GM19463 (cell line): ENCODE data around the gene NMBR.
"Not testable (repeated sequence)": the region's sequence is repeated elsewhere in the genome, so short reads cannot be mapped to it uniquely, and the experiment has no call there.

Experiments used
- ATAC-seq: cut with Tn5 transposase; IDR thresholded peaks from one replicate; pipeline ENCODE4 v1.9.1; 2021; ENCODE audit warnings: mild to moderate bottlenecking, moderate library complexity; ENCODE audit not compliant: unreplicated experiment

NMBR gene

DNA sequence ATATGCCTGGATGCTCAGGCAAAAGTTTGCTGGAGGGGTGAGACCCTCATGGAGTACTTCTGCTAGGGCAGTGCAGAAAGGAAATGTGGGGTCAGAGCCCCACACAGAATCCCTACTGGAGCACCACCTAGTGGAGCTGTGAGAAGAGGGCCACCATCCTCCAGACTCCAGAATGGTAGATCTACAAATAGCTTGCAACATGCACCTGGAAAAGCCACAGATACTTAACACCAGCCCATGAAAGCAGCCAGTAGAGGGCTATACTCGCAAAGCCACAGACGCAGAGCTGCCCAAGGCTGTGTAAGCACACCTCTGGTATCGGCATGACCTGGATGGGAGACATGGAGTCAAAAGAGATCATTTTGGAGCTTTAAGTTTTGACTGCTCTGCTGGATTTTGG lies 74.9 kb downstream of the NMBR start:
- ATAC-seq: no peak

DNA sequence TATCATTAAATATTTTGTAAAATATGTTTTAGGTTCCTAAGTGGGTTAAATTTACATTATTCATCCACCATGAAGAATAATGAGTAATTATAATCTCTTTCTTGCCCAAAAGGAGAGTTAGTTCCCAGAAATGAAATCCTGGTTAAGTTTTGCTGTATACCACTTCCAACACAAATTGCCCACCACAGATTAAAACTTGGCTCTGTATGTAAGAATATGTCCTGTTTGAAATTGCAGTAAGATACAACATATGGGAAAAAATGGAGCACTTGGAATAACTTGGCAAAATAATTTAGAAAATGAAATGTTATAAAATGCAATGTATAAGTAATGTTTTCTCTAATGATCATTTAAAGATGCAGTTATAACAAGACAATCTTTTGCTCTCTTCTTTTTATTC lies 78.5 kb downstream of the NMBR start:
- no peak for ATAC-seq

DNA sequence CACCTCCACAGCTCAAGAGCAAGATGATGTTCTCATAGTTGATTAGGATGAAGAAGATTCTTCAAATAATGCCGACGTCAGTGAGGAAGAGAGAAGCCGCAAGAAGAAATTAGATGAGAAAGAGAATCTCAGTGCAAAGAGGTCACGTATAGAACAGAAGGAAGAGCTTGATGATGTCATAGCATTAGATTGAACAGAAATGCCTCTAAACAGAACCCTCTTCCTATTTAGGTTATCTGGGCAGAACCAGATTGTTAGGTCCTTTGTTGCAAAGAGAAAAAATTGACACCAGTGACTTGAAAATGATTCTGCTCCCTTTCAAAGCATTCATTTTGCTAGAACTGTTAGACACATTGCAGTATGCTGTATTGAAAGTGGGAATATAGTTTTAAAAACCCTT lies 84.1 kb downstream of the NMBR start:
- ATAC-seq: not testable (repeated sequence)

GRCh38 chr6:142058551-142059290 lies 88.2 kb downstream of the NMBR start:
- no peak for ATAC-seq

DNA sequence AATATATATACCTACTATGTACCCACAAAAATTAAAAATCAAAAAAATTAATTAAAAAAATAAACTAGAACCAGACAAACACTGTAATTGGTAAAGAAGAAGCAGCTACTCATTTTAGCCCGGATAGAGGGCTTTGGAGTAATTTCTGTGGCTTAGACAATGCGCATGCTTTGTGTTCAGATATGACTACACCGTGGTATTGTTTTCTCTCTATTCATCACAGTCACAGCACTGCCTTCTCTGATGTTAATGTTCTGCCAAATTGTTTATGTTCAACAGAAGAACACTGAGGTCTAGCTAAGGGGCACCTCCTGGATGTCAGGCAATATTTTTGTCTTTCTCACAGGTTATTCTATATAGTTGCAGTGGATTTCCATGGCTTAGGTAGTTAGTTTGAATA lies 91.7 kb downstream of the NMBR start:
- peak; percentile 88 for ATAC-seq

DNA sequence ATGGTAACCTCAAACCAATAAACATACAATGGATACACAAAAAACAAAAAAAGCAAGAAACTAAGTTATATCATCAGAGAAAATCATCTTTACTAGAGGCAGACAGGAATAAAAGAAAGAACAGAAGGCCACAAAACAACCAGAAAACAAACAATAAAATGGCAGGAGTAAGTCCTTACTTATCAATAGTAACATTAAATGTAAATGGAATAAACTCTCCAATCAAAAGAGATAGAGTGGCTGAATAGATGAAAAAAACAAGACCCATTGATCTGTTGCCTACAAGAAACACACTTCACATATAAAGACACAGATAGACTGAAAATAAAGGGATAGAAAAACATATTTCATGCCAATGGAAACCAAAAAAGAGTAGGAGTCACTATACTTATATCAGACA lies 95.5 kb downstream of the NMBR start:
- no peak for ATAC-seq

DNA sequence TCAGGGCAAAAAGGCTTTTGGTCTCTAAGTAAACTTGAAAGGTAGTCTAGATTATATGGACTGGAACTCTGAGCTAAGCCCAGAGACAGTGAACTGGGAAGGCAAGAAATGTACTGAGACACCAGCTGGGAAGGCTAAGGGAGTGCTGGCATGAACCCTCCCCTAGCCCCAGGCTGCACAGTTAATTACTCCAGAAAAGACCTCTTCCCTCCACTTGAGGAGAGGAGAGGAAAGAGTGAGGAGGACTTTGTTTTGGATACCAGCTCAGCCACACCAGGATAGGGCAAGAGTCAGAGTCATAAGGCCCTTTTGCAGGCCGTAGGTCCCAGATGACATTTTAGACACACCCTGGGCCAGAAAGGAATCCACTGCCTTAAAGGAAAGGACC lies 98.3 kb downstream of the NMBR start:
- ATAC-seq: no peak

GRCh38 chr6:142047934-142048592 lies 98.9 kb downstream of the NMBR start:
- ATAC-seq: no peak

DNA sequence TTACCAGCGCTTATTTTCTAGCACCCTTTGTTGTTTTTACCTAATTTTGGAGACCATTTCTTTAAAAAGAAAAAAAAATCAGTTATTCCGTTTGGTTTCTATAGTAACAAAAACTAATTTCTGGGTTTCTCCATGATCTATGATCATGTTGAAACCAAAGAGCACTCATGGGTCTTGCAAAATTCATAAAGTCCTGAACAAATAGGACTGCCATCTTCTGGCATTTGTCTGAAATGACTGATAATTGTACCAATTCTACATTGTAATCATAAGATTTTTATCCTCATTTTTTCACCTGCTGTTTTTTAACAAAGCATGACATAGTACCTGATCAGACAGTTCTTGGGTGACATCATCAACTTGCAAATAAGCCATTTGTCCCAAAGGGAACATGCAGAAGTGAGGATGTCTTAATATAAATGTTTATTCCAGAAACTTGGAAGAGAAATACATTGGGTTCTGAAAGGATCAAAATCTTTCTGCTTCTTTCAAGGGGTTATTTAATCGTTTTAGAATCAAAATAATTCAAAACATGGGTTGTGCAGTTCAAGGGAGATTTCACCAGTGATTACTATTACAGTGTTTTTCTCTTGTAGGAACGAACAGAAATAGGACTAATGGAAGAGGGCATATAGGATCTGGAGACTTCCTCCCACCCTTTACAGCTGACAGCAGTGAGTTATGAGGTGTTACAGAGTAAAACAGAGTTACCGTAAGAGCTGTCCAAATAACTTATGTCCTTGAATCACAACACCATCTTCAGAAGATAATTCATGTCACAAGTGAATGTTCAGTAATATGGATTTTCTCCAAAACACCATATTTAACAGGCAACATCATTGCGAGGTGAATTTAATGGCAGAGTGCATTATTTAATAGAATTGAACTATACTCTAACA lies 101.3 kb downstream of the NMBR start:
- no peak for ATAC-seq

GRCh38 chr6:142035890-142036289 lies 111.0 kb downstream of the NMBR start:
- no peak for ATAC-seq

DNA sequence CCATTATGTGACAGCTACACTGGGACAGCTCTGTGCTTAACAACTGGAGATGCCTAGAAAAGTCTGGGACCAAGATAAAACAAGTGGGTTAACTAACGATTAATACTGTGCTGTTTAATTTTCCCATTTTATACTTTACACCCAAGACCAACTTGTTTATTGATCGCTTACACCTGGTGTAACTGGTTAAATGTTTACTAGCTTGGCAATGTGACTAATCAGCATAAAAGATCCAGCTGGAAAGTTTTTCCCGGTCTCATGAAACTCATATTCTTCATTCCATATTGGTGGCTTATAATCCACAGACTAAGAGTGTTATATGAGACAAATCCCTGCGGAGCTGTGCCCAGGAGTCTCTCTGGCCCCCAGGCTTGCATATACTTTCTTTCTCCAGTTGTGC lies 115.9 kb downstream of the NMBR start:
- no peak for ATAC-seq

DNA sequence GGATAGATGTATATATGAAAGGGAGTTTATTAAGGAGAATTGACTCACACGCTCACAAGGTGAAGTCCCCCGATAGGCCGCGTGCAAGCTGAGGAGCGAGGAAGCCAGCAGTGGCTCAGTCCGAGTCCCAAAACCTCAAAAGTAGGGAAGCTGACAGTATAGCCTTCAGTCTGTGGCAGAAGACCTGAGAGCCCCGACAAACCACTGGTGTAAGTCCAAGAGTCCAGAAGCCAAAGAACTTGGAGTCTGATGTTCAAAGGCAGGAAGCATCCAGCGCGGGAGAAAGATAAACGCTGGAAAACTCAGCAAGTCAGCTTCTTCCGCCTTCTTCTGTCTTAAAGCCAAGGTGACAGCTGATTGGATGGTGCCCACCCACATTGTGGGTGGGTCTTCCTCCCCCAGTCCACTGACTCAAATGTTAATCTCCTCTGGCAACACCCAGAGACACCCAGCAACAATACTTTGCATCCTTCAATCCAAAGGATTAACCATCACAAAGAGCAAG lies 116.8 kb downstream of the NMBR start:
- ATAC-seq: peak; percentile 83

GRCh38 chr6:142028527-142028926 lies 118.4 kb downstream of the NMBR start:
- no peak for ATAC-seq

DNA sequence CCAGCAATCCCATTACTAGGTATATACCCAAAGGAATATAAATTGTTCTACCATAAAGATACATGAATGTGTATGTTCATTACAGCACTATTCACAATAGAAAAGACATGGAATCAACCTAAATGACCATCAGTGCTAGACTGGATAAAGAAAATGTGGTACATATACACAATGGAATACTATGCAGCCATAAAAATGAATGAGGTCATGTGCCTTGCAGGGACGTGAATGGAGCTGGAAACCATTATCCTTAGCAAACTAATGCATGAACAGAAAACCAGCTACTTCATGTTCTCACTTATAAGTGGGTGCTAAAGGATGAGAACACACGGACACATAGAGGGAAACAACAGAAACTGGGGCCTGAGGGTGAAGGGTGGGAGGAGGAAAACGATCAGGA lies 119.1 kb downstream of the NMBR start:
- not testable (repeated sequence) for ATAC-seq

DNA sequence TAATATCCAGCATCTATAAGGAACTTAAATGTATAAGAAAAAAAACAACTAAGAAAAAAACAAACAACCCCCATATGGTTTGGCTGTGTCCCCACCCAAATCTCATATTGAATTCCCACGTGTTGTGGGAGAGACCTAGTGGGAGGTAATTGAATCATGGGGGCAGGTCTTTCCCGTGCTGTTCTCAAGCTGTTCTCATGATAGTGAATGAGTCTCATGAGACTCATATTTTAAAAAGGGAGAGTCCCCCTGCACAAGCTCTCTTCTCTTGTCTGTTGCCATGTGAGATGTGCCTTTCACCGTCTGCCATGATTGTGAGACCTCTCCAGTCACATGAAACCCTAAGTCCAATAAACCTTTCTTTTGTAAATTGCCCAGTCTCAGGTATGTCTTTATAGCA lies 119.8 kb downstream of the NMBR start:
- ATAC-seq: no peak

GRCh38 chr6:142026471-142026870 lies 120.5 kb downstream of the NMBR start:
- no peak for ATAC-seq
